CD14-positive monocyte (primary cell): ENCODE data around the gene RUNDC1. TPM values are rescaled to one million over a fixed set of nuclear protein-coding genes. Genes with fewer than 3 reads are reported as not detected.

Source experiments
- DNase-seq, 3 donors: peaks; one replicate each; pipeline ENCODE4 v3.0.0-alpha.2; 2011 to 2022
- H2AFZ ChIP-seq: 2 replicates; pipeline ENCODE4 v1.6.0; 2012; ENCODE audit warnings: mild to moderate bottlenecking, low read depth, low read length, inconsistent platforms; ENCODE audit not compliant: insufficient read depth, poor library complexity, severe bottlenecking
- H3K27ac ChIP-seq, 2 donors: 1 replicate in 1 of 2; 2 replicates in 1 of 2; pipeline ENCODE4 v1.5.1; 2012 to 2013; ENCODE audit warnings: low read length in 2 of 2, control low read depth in 1 of 2, inconsistent platforms in 1 of 2, low read depth in 1 of 2, mild to moderate bottlenecking in 1 of 2
- H3K27me3 ChIP-seq, 2 donors: one replicate each; pipeline versions ENCODE4 v1.6.0 to v1.6.1; 2011 to 2013; ENCODE audit warnings: low read length in 2 of 2; ENCODE audit not compliant: control insufficient read depth in 2 of 2, insufficient read depth in 2 of 2
- H3K36me3 ChIP-seq, 2 donors: replicated peaks in 1 of 2; 1 replicate in 1 of 2; 2 replicates in 1 of 2; pipeline versions ENCODE4 v1.5.1 to v1.6.1; 2012 to 2013; ENCODE audit warnings: low read length in 2 of 2, control low read depth in 1 of 2, inconsistent platforms in 1 of 2, mild to moderate bottlenecking in 1 of 2; ENCODE audit not compliant: insufficient read depth in 2 of 2, control insufficient read depth in 1 of 2
- H3K4me1 ChIP-seq, 2 donors: 1 replicate in 1 of 2; 2 replicates in 1 of 2; pipeline versions ENCODE4 v1.5.1 to v1.6.1; 2012 to 2013; ENCODE audit warnings: low read length in 2 of 2, control low read depth in 1 of 2, inconsistent platforms in 1 of 2, mild to moderate bottlenecking in 1 of 2, moderate library complexity in 1 of 2; ENCODE audit not compliant: insufficient read depth in 2 of 2, control insufficient read depth in 1 of 2
- H3K4me2 ChIP-seq: replicated peaks from 2 replicates; pipeline ENCODE3; 2012; ENCODE audit warnings: low read length, moderate library complexity, mild to moderate bottlenecking; ENCODE audit not compliant: poor library complexity, severe bottlenecking; ENCODE audit errors: extremely low read depth
- H3K4me3 ChIP-seq, 3 experiments: fragments of 200-600 bp in 1 of 3; sonication (generic) in 1 of 3; replicated peaks in 1 of 3; 1 replicate in 2 of 3; 2 replicates in 1 of 3; pipeline ENCODE4 v1.5.1; 2011 to 2013; ENCODE audit warnings: low read length in 3 of 3, mild to moderate bottlenecking in 3 of 3, control low read depth in 2 of 3, low read depth in 2 of 3, inconsistent platforms in 1 of 3, moderate library complexity in 1 of 3
- H3K79me2 ChIP-seq: 2 replicates; pipeline ENCODE4 v1.6.0; 2012; ENCODE audit warnings: mild to moderate bottlenecking, control low read depth, inconsistent platforms, low read length, moderate library complexity; ENCODE audit not compliant: insufficient read depth
- H3K9ac ChIP-seq: 2 replicates; pipeline ENCODE4 v1.6.0; 2017; ENCODE audit warnings: low read length, mild to moderate bottlenecking; ENCODE audit not compliant: insufficient read depth, poor library complexity, severe bottlenecking
- H3K9me3 ChIP-seq, 2 donors: replicated peaks in 1 of 2; 1 replicate in 1 of 2; 2 replicates in 1 of 2; pipeline versions ENCODE4 v1.5.1 to v1.6.1; 2012 to 2013; ENCODE audit warnings: low read length in 2 of 2, control low read depth in 1 of 2; ENCODE audit not compliant: control insufficient read depth in 1 of 2, insufficient read depth in 1 of 2
- H4K20me1 ChIP-seq: 2 replicates; pipeline ENCODE4 v1.6.0; 2012; ENCODE audit warnings: mild to moderate bottlenecking, low read length, control low read depth, moderate library complexity; ENCODE audit not compliant: insufficient read depth
- H3K27ac Mint-ChIP-seq, 7 donors: one replicate each; pipeline ENCODE4 v1.8.0; 2020; ENCODE audit warnings: mild to moderate bottlenecking in 7 of 7, mixed read lengths in 7 of 7, moderate library complexity in 6 of 7, inconsistent platforms in 2 of 7
- H3K27me3 Mint-ChIP-seq, 3 donors: one replicate each; pipeline ENCODE4 v1.8.0; 2021 to 2022; ENCODE audit warnings: low read depth in 3 of 3, mild to moderate bottlenecking in 3 of 3, mixed read lengths in 3 of 3, moderate library complexity in 3 of 3, inconsistent platforms in 1 of 3
- H3K36me3 Mint-ChIP-seq, 2 donors: one replicate each; pipeline ENCODE4 v1.8.0; 2020; ENCODE audit warnings: mixed read lengths in 2 of 2, inconsistent platforms in 1 of 2, mild to moderate bottlenecking in 1 of 2
- H3K4me1 Mint-ChIP-seq: one replicate; pipeline ENCODE4 v1.8.0; 2020; ENCODE audit warnings: mild to moderate bottlenecking, mixed read lengths
- H3K4me3 Mint-ChIP-seq, 2 donors: one replicate each; pipeline ENCODE4 v1.8.0; 2020; ENCODE audit warnings: mild to moderate bottlenecking in 2 of 2, mixed read lengths in 2 of 2, moderate library complexity in 1 of 2
- H3K9me3 Mint-ChIP-seq, 7 donors: one replicate each; pipeline ENCODE4 v1.8.0; 2020 to 2022; ENCODE audit warnings: mixed read lengths in 7 of 7, mild to moderate bottlenecking in 6 of 7, moderate library complexity in 6 of 7, inconsistent platforms in 2 of 7
- CTCF ChIP-seq: fragments of 200-600 bp; IDR thresholded peaks from one replicate; pipeline ENCODE4 v1.8.0; 2022; ENCODE audit warnings: antibody characterized with exemption, mild to moderate bottlenecking
- WGBS: methylation state at CpG from one replicate; pipeline ENCODE4 v1.1.5; 2013; ENCODE audit warnings: missing lambda C conversion rate; ENCODE audit not compliant: insufficient coverage; 5-methylcytosine and 5-hydroxymethylcytosine counted together
- intact Hi-C, 2 donors: fragments of 100-400 bp; cut with micrococcal nuclease; formaldehyde crosslinking; loops; one replicate each; pipeline versions ENCODE4 v1.15.0 to v1.15.1; 2023
- polyA plus RNA-seq, 3 donors: library from polyadenylated mRNA; depleted of rRNA in 1 of 3; unstranded in 2 of 3; stranded (reverse) in 1 of 3; fragments of 300-500 nt in 2 of 3; fragments of >200 nt in 1 of 3; fragmentation: Illumina TruSeq in 2 of 3; gene quantifications; 1 replicate in 2 of 3; 2 replicates in 1 of 3; pipeline ENCODE4 v1.2.3, GENCODE V29; 2012 to 2021

The RUNDC1 gene
- polyA plus RNA-seq, 3 donors, result 7.5 to 10.3 (median 9.9) TPM

DNA sequence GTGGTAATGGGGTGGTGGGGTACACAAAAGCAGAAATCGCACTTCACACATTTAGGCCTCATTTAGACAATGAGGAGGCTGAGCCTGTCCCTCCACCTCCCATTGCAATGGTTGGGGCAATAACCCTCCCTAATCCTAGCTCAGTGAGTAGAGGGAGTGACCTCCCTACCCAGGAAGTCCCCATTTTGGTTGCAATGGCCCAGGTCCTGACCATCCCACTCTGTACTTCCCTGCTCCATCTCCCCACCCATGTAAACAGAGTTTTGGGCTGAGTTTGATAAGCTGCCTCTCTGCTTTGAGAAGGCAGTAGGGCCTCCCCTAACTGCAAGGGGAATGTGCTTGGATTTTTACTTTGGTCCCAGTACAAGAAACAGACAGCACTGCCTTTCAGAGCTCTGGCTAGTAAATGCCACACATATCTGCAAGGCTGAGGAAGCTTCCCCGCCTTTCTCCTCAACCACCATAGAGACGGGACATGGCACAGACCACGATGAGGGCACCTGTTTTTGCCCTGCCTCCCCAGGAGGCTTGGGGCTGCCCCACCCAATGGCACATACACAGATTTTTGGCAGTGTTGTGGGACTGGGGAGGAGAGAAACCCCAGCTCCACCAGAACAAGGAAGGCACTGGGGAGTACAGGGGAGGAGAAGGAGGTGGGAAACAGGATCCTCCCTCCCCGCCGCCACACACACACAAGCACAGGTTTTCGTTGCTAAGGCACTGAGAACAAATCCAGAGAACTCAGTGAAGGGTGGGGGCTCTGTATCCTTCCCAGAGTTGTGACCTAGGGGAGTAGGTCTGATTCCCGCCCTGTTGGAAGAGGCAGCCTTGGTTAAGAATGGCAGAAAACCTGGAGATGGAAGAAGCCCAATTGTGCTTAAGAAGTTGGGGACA lies 34.5 kb downstream of the RUNDC1 start:
- no peaks in the 10 kb centered on the region for H3K27me3 Mint-ChIP-seq
- H3K36me3 ChIP-seq, result peaks cover 39 to 55% of the 10 kb centered on the region in 2 donors
- peak overlapping the region in 1 of 2 donors; percentile 55 for H3K27ac ChIP-seq
- no peaks in the 10 kb centered on the region for H3K9me3 Mint-ChIP-seq
- H3K4me3 Mint-ChIP-seq, result no peak overlapping the region
- H3K36me3 Mint-ChIP-seq, result peaks cover 55 to 60% of the 10 kb centered on the region in 2 donors
- no peak overlapping the region for H3K4me2 ChIP-seq
- peaks cover 36% of the 10 kb centered on the region for H4K20me1 ChIP-seq
- no peak overlapping the region for H2AFZ ChIP-seq
- 100% methylated on average over 1 of the region's 8 CpGs for WGBS
- H3K27ac Mint-ChIP-seq, result peak overlapping the region; percentile 24 to 82 (median 54)
- H3K9ac ChIP-seq, result no peak overlapping the region
- DNase-seq, result no peak
- H3K4me1 Mint-ChIP-seq, result peaks cover 54% of the 10 kb centered on the region
- intact Hi-C loops, result loop anchor here in 1 of 2 donors (10.0 kb wide), 1 partner anchor 110 kb away; the partner anchor contains the start of gene BRCA1
- H3K27me3 ChIP-seq, result no peaks in the 10 kb centered on the region
- no peak overlapping the region for H3K4me3 ChIP-seq
- H3K9me3 ChIP-seq, result no peaks in the 10 kb centered on the region
- H3K4me1 ChIP-seq, result peaks cover 39 to 40% of the 10 kb centered on the region in 2 donors
- peaks cover 8% of the 10 kb centered on the region for H3K79me2 ChIP-seq
- no peak for TF ChIP-seq CTCF

DNA sequence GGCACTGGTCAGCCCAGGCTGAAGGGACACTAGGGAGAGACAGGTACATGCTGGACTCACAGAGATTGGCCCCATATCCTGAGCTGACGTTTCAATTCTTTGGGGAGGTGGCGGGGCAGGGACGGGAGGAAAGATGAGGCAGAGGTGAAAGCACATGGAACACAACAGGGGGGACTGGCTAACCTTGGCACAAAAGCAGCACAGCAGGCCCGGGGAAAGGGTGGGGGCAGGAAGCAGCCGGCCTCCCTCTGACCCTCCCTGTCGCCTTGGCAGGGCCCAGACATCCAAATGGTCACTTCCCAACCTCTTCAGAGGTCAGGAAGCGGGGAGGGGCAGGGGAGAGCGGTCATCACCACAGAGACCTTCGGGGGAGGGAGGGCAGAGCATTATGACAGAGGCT lies 35.2 kb downstream of the RUNDC1 start:
- Histone ChIP-seq H3K4me1 (peaks cover 46 to 47% of the 10 kb centered on the region in 2 donors), H3K36me3 (peaks cover 39 to 55% of the 10 kb centered on the region in 2 donors)
- peaks cover 51 to 55% of the 10 kb centered on the region in 2 donors for H3K36me3 Mint-ChIP-seq

More for the DNA sequence above, 35.2 kb downstream of the RUNDC1 start:
- no peak overlapping the region for H2AFZ ChIP-seq
- H3K27me3 ChIP-seq, result no peaks in the 10 kb centered on the region
- H3K27ac ChIP-seq, result no peak overlapping the region
- no peak for DNase-seq
- WGBS, result 72% methylated on average over 6 of the region's 9 CpGs
- Mint-ChIP-seq H3K27ac (peak overlapping the region in 5 of 7 donors; percentile 14 to 66 (median 25)), H3K27me3 (no peaks in the 10 kb centered on the region), H3K4me3 (no peak overlapping the region), H3K4me1 (peaks cover 56% of the 10 kb centered on the region), H3K9me3 (no peaks in the 10 kb centered on the region)
- intact Hi-C loops, result loop anchor here in 1 of 2 donors (10.0 kb wide), 1 partner anchor 109 kb away; the partner anchor contains the start of gene BRCA1
- peaks cover 11% of the 10 kb centered on the region for H3K79me2 ChIP-seq
- H4K20me1 ChIP-seq, result peaks cover 33% of the 10 kb centered on the region
- no peak for TF ChIP-seq CTCF
- no peak overlapping the region for H3K4me2 ChIP-seq
- H3K9me3 ChIP-seq, result no peaks in the 10 kb centered on the region
- H3K4me3 ChIP-seq, result no peak overlapping the region
- no peak overlapping the region for H3K9ac ChIP-seq
